Occipital lobe (tissue), 2 donors: Measurements from ENCODE around the gene HS1BP3. TPM values are rescaled to one million over a fixed set of nuclear protein-coding genes. Genes with fewer than 3 reads are reported as not detected.

Experiments used
- DNase-seq: peaks from one replicate; lab custom pipeline; 2025; lab: John Stamatoyannopoulos, UW
- total RNA-seq: library from RNA; depleted of rRNA; stranded (reverse); fragments of >200 nt; gene quantifications from one replicate; pipeline ENCODE4 v1.2.3, GENCODE V29; 2014

HS1BP3 gene
- total RNA-seq, 1 donor from 2014 or later: 10.3 TPM

DNA sequence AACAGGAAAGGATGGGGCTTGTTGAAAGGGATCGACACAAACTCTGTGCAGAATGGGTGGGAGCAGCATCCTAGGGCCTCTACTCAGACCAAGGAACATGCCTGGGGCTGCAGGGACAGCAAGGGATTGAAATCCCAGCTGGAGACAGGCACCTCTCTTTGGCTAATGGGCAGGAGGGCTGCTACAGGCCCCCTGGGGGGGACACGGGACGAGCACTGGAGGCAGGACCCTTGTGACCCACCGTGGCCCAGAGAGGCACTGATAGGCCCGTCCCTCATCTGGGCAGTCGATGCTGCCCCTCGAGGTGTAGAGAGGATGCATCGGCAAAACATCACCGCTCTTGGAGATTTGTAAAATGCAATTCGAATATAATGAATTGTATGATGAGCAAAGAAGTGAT is 5.1 kb downstream of the HS1BP3 start:
- DNase-seq: no peak

DNA sequence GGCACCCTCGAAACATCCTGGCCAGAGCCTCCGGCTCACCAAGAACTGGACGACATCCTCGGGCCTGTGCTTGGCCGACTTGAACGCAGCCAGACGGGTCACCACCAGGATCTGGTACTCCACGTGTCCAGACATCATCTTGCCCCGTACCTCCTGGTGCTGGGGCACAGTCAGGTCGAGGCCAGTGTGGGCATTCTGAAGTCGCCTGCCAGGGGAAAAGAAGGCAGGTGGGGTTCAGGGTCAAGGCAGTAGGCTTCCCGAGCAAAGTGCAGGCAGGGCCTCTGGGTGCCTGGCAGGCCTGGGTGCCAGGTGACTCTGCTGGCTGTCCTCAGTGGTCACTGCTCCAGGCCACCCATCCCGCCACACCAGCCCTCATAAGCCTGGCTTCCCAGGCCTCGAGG is 5.6 kb downstream of the HS1BP3 start:
- DNase-seq: no peak

DNA sequence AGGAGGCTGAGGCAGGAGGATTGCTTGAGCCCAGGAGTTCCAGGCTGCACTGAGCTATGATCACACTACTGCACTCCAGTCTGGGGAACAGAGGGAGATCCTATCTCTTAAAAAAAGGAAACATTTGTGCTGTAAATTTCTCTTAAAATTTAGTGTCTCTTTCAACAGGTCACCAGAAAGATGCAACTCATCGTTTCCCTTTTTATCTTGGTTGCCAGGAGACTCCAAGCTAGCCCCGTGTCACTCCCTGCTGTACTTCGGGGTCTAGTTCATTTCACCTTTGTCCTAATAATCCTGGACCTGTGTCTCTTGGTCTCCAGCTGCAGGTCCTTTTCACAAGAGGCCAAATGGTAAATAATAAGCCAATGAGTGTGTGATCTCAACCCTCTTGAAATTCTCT is 7.1 kb downstream of the HS1BP3 start:
- no peak for DNase-seq

DNA sequence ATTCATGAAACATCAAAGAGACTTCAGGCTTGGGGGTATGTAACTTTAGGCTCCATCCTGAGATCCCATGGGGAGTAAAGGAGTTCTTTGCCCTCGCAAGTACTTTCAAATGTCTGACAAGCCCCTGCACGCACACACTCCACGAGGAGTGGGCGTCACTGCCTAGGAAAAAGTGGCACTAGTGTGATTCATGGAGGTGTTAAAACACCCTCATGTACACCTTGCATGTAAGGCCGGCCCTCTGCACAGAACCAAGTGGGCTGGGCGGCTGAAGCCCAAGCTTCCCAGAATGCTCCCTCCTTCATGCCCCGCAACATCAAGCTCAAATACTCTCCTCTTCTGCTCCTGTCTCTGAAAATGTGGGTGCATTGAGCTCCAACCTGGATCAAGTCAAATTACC is 7.8 kb downstream of the HS1BP3 start:
- no peak for DNase-seq

DNA sequence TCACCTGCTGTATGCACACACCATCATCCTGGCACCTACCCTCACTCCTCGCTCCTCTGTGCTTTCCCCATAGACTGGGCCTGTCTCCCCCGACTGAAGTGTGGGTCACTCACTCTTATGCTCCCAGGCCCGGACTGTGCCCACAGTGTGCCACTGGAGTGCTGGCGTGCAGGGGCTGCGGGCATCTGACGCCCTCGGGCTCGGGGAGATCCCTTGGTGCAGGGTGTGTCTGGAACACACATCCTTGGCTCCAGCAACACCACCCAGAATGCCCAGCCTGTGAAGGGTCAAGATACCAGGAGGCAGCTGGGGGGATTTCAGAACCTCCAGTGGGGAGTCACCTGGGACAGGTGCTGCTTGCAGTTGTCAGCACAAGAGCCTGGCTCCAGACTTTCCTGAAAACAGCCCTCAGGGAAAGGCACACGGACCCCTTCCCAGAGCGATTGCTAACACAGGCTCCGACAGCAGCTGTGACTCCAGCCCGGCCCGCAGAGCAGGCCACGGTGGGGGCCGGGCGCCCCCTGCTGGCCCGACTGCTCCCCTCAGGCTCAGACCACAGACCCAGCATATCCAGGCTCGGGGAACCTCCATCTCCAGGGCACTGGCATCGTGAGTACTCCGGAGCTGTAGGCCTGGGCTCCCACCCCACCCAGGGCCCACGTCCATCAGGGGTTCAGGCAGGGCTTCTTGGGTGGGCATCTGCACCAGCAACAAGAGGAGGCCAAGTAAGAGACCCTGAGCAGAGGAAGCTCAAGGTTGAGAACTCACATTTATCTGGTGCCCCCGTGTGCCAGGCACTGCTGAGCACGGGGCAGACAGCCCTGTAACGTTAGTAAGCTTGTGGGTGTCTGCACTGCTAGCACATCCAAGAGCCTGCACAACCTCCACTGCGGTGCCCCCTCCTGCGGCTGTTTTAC is 8.6 kb downstream of the HS1BP3 start:
- DNase-seq: peak; percentile 62

DNA sequence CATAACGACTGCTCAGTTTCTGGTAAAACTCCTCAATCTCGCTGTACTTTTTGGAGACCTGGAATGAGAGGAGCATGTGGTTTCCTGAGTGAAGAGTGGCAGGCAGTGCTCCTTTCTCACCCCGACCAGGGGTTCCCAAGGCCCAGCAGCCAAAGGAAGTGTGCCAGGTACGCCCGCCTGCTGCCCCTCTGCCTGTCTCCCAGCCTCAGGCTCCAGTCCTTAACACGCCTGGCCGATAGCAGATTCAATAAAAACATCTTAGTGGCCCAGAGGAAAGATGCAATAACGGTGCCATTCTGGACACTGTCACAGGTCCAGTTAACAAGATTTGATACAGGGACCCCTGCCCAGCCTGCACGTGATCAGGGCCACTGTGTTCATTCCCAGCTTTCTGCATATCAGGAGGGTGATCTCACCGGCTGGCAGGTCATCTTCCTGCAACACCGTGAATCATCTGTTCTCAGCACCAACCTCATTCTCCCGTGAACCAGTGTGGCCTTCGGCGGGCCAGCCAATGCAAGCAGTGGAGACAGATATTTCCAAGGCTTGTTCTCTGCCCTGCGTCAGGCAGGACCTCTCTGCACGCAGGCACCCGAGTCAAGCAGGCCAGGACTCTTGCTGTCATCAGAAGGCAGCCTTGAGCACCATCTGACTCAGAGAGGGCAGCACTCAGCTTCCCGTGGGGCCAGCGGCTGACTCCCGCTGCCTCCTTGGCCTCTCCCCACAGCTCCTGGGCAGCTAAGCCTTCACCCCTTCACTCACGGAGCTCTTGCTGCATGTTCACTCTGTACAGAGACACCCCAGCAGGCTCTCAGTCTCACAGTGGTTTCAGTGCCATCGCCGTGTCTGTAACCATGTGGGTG is 9.5 kb downstream of the HS1BP3 start:
- DNase-seq: no peak

DNA sequence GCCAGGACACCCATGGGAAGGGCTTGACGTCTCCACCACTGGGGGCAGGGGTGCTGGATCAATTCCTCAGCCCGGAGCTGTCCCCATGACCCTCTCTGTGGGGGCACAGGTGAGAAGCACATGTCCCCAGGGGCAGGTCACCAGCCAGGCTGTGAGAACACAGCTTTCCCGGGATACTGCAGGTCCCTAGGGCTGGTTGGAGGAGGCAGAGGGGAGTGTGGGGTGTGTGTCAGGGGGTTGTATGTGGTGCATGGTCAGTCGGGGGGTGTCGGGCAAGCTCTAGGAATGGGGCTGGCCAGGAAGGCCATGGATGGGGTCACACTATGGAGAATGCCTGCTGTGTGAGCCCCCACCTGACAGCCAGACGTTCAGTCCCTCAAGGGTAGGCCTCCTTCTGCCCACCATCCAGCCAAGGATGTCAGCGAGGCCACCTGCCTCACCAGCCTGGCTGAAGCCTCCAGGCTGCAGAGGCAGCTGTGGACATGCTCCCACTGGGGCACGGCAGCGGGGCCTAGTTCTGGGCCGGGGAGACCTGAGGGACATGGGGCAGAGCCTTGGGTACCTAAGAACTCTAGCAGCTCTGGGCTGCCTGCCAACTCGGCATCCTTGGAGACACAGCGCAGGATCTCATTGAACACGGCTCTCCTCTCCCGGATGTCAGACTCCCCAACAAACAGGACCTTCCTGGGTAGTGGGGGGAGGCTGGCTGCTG is 10.3 kb downstream of the HS1BP3 start:
- no peak for DNase-seq

DNA sequence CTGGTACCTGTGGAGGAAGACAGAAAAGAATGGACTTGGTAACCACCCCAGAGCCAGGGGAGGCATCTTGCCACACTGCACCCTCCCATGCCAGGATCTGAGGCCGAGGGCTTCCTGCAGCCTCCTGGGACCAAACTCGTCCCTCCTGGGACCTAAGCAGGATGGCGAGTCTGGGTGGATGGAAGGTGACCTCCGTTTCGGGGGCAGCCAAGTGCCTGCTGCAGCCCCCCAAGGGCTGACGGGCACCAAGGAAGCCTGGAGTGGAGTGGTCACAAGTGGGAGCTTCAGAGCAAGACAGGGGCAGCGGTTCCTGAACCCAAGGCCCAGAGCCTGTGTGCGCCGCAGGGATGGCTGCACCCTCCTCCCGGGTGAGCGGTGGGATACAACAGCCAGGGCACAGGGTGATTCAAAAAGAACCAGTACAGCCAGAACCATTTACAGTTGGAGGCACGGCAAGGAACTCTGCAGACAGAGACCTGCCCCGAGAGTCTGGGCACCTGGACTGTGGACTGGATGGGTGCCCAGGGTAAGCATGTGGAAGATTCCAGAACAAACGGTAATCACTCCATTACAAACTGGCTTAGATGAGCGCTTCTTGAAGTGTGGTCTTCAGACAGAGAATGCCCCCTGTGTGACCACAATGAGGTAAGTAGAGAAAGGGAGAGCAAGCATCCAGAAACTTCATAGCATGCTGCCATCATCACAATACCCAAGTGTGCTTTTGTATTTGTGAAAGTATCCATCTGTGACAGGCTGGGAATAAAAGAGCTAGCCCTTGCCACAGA is 12.1 kb downstream of the HS1BP3 start:
- DNase-seq: no peak

DNA sequence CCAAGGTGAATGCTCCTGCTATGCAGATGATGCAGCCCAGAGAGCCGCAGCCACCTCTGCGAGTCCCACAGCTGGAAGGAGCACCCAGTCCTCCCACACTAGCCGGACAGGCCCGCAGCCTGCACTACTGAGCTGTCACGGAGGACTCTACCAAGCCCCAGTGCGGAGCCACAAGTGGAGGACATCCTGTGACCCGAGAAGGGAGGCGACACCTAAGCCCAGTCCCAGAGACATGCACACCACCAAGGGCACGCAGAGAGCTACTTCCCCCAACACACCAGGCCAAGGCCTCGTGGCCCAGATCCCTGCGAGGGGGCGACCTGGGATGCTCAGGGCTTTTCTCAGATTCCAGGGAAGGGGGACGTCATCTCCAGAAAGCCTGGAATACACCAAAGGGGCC is 12.9 kb downstream of the HS1BP3 start:
- DNase-seq: no peak

DNA sequence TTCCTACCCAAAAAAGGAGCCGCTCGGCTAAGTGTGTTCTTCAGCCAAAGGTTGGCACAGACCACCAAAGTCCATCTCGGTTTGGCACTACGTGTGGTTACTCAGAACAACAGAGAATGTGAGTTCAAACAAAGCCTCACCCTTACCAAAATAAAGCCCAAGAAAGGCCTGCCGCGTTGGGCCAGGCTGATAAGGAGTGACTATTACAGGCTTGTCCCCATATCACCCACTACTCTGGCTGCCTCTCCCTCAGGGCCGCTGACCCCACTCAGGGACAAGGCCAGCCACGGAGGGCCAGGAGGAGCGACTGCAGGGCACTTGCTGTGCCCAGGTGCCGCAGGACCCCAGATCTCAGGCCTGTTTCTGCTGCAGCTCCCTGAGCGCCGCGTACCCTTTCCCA is 13.8 kb downstream of the HS1BP3 start:
- no peak for DNase-seq

DNA sequence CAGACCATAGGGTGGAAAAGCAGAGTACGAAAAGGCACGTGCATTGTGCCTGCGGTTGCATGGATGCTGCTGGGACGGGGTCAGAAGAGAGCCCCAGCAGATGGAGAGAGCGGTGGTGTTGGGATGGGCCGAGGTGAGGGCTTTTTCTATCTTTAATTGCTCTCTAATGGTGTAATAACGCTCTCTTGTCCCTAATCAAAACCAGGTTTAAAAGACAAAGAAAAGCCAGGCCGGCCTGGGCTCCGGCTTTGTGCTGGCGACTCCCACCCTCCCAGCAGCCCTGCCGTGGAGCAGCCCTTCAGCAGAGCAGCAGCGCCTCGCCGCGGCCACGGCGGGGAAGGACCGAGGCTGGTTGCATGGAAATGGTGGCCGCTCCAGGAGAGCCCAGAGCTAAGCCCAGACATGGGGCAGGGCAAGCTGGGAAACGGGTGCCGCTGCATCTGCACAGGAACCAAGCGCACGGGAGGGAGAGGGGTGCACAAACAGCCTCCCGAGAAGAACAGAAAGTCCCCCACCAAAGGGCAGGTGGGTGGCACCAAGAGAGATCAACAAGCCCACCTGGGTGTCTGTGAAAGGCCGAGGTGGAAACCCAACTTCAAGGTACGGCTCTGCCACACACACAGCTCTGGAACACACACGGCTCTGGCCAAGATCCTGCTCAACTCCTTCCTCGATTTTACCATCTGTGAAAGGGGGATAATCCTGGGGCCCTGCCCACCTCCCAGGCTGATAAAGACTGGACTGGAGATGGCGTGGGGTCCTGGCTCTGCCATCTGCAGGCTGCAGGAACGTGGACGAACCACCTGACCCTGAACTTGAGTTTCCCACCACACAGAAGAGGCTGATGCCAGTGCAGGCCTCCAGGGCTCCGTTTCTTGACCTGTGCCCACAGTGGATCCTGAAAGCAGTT is 15.0 kb downstream of the HS1BP3 start:
- DNase-seq: peak; percentile 80

DNA sequence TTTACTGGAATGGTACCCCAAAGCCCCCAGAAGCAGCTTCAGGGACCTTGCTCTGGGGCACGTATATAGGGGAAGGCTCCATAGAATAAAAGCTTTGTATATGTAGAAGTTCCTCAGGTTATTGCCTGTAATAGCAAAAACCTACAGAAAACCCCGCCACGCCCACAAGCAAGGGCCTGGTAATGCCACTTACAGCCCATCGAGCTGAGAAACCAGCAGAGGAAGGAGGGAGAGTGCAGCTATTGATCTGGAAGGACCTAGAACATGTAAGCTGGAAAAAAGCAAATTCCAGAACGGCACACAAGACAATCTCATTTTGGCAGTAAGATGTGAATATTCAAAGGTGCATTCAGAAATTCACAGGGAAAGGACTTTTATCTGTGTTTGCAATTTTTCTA is 15.8 kb downstream of the HS1BP3 start:
- no peak for DNase-seq

DNA sequence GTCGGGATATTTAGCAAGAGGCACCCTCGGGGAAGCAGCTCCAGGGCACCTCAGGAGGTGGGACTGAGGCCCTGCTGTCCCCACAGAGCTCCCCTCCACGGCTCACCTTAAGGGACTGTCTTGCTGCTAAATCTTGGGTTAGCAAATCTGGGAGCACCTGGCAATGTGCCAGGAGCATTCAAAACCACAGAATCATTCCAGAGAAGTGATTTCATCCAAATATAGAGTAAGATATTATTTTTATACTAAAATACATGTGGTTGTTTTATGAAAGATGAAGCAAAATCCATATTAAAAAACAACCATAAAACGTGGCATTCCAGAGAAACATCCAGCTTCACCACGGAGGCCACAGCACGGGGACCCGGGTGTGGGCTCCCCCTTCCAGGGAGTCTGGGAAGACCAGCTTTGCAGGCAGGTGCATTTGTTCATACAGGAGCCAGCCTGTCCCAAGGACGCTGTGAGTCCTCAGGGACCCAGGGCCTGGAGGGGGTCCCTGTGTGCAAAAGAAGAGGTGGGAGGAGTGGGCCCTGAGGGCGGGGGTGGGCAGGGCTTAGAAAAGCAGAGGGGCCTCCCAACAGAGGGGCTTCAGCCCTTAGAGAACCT is 16.3 kb downstream of the HS1BP3 start:
- DNase-seq: no peak

DNA sequence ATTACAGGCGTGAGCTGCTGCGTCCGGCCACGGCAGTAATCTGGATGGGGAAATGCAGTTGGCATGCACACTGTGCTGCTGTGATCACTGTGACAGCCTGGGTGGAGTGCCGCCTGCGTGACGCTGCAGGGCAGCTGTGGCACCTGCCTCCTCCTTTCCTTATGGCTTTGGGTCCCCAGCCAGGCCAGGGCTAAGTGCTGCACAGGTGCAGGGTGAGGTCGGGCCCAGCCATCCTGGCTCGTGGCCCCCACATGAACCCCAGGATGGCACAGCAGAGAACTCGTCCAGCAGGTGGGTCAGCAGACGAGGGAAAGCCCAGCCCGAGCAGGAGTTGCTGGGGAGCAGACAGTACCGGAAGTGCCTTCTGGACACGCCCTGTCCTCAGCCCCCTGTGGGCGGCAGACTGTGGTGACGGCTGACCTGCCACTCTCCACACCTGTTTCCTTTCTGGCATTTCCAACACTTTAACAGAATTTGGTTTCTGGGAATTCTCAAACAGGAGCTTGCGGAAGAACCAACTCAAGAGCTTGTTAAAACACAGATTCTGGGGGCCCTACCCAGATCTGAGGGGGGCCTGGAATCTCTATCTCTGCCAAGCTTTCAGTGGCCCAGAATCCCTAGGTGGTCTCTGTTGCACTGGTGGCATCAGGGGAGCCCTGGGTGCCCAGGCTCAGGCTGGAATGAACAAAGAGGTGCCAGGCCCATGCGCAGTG is 16.9 kb downstream of the HS1BP3 start:
- no peak for DNase-seq

DNA sequence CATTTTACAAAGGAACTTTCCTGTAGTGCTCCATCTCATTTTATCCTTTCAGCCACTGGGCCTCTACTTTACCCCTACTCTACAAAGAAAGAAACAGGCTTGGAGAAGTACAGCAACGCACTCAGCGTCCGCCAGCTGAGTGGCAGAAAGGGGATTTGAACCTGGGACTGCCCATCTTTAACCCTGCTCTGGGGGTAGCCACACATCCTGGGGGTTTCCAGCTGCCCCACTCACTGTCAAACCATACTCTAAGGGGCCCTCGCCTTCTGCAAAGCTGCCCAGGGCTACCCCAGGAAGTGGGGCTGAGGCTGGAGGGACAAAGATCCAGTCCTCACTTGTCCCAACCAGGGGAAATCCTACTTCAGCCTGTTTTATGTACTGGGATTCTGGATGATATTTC is 17.9 kb downstream of the HS1BP3 start:
- no peak for DNase-seq

DNA sequence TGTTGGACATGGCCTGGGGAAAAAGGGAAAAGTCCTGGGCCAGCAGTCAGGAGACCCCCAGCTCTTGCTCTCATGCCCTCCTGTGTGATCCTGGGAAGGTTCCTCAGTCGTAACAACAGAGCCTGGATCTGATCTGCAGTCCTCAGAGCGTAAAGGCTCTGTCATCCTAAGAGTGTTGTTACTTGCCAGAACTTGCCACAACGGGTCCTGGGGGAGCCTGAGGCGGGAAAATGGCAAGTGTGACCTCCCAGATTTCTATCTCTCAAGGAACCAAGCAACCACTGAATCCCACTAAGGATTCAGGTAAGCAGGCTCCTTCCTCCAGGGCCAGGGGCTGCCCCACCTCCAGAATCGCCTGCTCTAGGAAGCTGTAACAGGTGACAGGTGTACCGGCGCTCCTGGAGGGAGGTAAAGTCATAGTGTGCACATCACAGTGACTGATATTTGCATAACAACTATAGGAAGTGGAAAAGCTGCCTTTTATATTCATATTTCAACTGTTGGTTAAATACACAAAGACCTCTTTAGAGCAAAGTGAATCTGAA is 18.4 kb downstream of the HS1BP3 start:
- DNase-seq: no peak

DNA sequence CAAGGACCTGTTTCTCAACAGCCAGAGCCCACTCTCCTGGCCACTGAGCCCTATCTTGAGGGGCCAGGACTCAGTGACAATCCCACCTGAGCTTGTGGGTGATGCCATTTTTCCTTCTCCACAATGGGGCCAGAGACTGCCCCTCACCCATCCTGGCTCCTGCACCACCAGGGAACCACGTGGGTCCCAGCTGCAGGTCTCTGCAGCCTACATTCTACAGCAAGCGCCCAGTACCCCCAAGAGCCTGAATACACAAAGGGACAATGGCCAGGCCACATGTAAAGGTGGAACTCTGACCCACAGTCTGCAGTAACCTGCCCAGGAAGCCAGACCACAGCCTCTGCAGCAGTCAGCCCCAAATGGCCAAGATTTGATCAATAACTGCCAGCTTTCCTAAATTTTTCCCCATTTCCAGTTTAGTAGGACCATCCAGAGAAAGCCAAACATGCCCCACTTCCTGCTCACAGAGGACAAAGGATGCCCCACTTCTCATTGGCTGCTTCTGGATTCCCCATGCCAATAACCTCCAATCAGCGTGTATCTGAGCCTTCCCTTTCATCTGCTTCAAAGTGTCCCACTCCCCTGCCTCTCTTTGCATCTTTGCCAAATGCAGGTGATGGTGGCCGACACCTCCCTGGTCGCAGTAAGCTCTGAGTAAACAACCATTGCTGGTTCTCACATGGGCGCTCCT is 19.1 kb downstream of the HS1BP3 start:
- no peak for DNase-seq

DNA sequence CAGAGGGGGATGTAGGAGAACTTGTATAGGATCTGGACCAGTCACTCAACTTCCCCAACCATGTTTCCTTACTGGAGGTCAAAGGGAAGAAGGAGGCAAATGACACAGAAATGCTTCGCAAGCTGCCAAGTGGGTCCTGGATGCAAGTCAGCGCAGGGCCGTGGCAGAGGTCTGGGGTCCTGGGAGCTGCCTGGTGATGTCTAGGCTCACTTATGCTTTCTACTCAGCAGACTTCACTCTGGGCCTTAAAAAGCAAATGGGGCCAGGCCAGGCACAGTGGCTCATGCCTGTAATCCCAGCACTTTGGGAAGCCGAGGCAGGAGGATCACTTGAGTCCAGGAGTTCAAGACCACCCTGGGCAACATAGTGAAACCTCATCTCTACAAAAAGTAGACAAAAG is 19.9 kb downstream of the HS1BP3 start:
- no peak for DNase-seq
